ENCODE results near the gene RGS7BP. TPM values are rescaled to one million over a fixed set of nuclear protein-coding genes. Genes with fewer than 3 reads are reported as not detected.

Gene RGS7BP
- total and polyA plus RNA-seq, 5 donors from 2014 or later: not detected

DNA sequence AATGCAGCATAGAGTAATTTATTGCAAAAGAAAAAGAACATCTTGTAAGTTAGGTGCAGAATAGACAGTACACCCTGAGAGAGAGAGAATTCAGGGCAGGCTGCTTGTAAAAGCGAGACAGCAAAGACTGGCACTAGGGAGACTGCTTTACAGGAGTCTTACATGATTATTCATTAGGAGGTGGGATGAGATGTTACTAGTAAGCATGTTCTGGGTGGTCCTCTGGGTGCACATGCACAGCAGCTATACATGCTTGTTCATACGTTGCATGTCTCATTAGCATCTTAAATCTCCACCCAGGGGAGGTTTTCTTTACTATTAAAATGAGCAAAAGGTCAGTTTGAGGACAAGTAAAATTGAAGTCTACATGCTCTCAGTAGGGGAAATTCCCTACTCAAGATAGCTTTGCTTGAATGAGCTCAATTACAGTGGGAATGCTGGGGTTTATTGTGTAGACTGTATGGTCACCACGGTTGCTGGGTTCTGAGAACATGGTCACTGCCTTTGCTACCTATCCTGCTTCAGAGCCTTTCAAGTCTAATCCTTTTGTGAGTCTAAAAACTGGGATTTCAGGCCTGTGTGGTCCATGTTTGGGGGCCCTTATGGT, 60.6 kb downstream of the RGS7BP start:
- Histone ChIP-seq H3K4me1 (ENCODE audit: control insufficient read depth, insufficient read depth, low read length, poor library complexity, severe bottlenecking) (no peaks in the 10 kb centered on the region), H3K9me3 (ENCODE audit: control insufficient read depth in 2 of 2, low read length in 2 of 2) (no peaks in the 10 kb centered on the region), H3K4me3 (ENCODE audit: low read depth, low read length) (no peak overlapping the region), H3K27ac (ENCODE audit: insufficient read depth, low read length, poor library complexity, severe bottlenecking) (no peak overlapping the region), H3K36me3 (ENCODE audit: control insufficient read depth, insufficient read depth, low read length) (no peaks in the 10 kb centered on the region), H3K27me3 (ENCODE audit: control insufficient read depth, insufficient read depth, low read length) (no peaks in the 10 kb centered on the region)
- Mint-ChIP-seq H3K36me3 (no peaks in the 10 kb centered on the region), H3K27ac (no peak overlapping the region), H3K4me1 (no peaks in the 10 kb centered on the region), H3K9me3 (no peaks in the 10 kb centered on the region), H3K27me3 (peaks cover 6% of the 10 kb centered on the region), H3K4me3 (no peak overlapping the region)
- DNase-seq (no peak), ATAC-seq (ENCODE audit: low read depth in 2 of 2) (no peak)

GRCh38 chr5:64569858-64570257, 64.0 kb downstream of the RGS7BP start:
- Histone ChIP-seq H3K4me1 (ENCODE audit: control insufficient read depth, insufficient read depth, low read length, poor library complexity, severe bottlenecking) (no peaks in the 10 kb centered on the region), H3K36me3 (ENCODE audit: control insufficient read depth, insufficient read depth, low read length) (no peaks in the 10 kb centered on the region), H3K9me3 (ENCODE audit: control insufficient read depth in 2 of 2, low read length in 2 of 2) (no peaks in the 10 kb centered on the region), H3K4me3 (ENCODE audit: low read depth, low read length) (no peak overlapping the region), H3K27ac (ENCODE audit: insufficient read depth, low read length, poor library complexity, severe bottlenecking) (no peak overlapping the region), H3K27me3 (ENCODE audit: control insufficient read depth, insufficient read depth, low read length) (no peaks in the 10 kb centered on the region)
- no peaks in the 10 kb centered on the region for H3K4me1 Mint-ChIP-seq
- H3K9me3 Mint-ChIP-seq: peaks cover 0 to 3% (median 0%) of the 10 kb centered on the region in 7 donors
- no peak overlapping the region for H3K27ac Mint-ChIP-seq
- no peaks in the 10 kb centered on the region for H3K36me3 Mint-ChIP-seq
- no peak for DNase-seq
- no peak for ATAC-seq (ENCODE audit: low read depth in 2 of 2)
- no peak overlapping the region for H3K4me3 Mint-ChIP-seq
- peaks cover 6% of the 10 kb centered on the region for H3K27me3 Mint-ChIP-seq

DNA sequence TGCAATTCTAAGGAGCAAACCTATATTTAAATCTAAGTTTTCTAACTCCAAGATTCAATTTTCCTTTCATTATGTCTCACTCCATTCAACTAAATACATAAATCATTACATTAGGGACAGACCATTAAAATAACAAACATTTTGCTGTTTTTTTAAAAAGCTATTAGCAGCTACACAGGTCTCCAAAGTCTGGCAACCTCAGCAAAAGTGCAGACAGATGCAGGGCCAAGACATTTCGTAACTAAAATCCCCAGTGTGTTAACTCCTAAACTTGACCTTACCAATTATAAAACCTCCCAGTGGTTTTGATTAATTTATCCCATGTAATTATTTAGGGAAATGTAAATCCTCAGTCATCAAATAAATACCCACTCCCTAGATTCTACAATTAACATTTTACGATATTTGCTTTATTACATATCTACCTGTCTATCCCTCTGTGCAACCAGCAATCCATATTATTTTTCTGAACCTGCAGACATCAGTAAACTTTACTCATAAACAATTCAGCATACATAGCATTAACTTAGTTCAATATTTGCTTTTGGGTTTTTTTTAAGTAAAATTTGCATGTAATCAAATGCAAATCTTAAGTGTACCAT, 64.7 kb downstream of the RGS7BP start:
- ATAC-seq (ENCODE audit: low read depth in 2 of 2) (no peak), DNase-seq (no peak)
- no peaks in the 10 kb centered on the region for H3K9me3 ChIP-seq (ENCODE audit: control insufficient read depth in 2 of 2, low read length in 2 of 2)
- no peak overlapping the region for H3K27ac Mint-ChIP-seq
- H3K9me3 Mint-ChIP-seq: peaks cover 0 to 3% (median 0%) of the 10 kb centered on the region in 7 donors
- H3K27me3 Mint-ChIP-seq: peaks cover 6% of the 10 kb centered on the region
- no peak overlapping the region for H3K4me3 ChIP-seq (ENCODE audit: low read depth, low read length)
- no peak overlapping the region for H3K27ac ChIP-seq (ENCODE audit: insufficient read depth, low read length, poor library complexity, severe bottlenecking)
- no peak overlapping the region for H3K4me3 Mint-ChIP-seq
- H3K36me3 ChIP-seq (ENCODE audit: control insufficient read depth, insufficient read depth, low read length): no peaks in the 10 kb centered on the region
- H3K36me3 Mint-ChIP-seq: no peaks in the 10 kb centered on the region
- no peaks in the 10 kb centered on the region for H3K4me1 ChIP-seq (ENCODE audit: control insufficient read depth, insufficient read depth, low read length, poor library complexity, severe bottlenecking)
- no peaks in the 10 kb centered on the region for H3K4me1 Mint-ChIP-seq
- no peaks in the 10 kb centered on the region for H3K27me3 ChIP-seq (ENCODE audit: control insufficient read depth, insufficient read depth, low read length)

DNA sequence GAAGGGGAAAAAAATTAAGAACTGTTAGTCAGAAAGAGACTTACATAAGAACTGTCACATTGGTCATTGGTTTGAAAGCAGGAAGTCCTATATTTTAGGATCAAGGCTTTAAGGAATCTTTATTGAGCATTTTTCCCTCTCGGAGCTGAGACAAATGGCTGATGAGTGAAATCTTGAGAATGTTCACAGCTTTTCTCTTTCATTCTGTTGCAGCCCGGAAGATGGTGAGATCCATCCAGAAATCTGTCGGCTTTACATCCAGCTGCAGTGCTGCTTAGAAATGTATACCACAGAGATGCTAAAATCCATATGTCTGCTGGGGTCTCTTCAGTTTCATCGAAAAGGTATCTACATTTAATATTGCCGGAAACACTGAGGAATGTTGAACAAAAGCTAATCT, 69.7 kb downstream of the RGS7BP start:
- Mint-ChIP-seq H3K4me1 (no peaks in the 10 kb centered on the region), H3K27me3 (peaks cover 13% of the 10 kb centered on the region), H3K27ac (no peak overlapping the region), H3K4me3 (no peak overlapping the region), H3K36me3 (no peaks in the 10 kb centered on the region), H3K9me3 (peaks cover 0 to 3% (median 0%) of the 10 kb centered on the region in 7 donors)
- Histone ChIP-seq H3K36me3 (ENCODE audit: control insufficient read depth, insufficient read depth, low read length) (no peaks in the 10 kb centered on the region), H3K27ac (ENCODE audit: insufficient read depth, low read length, poor library complexity, severe bottlenecking) (no peak overlapping the region), H3K27me3 (ENCODE audit: control insufficient read depth, insufficient read depth, low read length) (no peaks in the 10 kb centered on the region), H3K4me1 (ENCODE audit: control insufficient read depth, insufficient read depth, low read length, poor library complexity, severe bottlenecking) (no peaks in the 10 kb centered on the region), H3K9me3 (ENCODE audit: control insufficient read depth in 2 of 2, low read length in 2 of 2) (no peaks in the 10 kb centered on the region), H3K4me3 (ENCODE audit: low read depth, low read length) (no peak overlapping the region)
- ATAC-seq (ENCODE audit: low read depth in 2 of 2): no peak
- DNase-seq: no peak

GRCh38 chr5:64576250-64576649, 70.4 kb downstream of the RGS7BP start:
- H3K36me3 ChIP-seq (ENCODE audit: control insufficient read depth, insufficient read depth, low read length): no peaks in the 10 kb centered on the region
- DNase-seq (no peak), ATAC-seq (ENCODE audit: low read depth in 2 of 2) (no peak)
- no peaks in the 10 kb centered on the region for H3K9me3 ChIP-seq (ENCODE audit: control insufficient read depth in 2 of 2, low read length in 2 of 2)
- H3K9me3 Mint-ChIP-seq: peaks cover 0 to 3% (median 0%) of the 10 kb centered on the region in 7 donors
- H3K36me3 Mint-ChIP-seq: no peaks in the 10 kb centered on the region
- no peak overlapping the region for H3K27ac ChIP-seq (ENCODE audit: insufficient read depth, low read length, poor library complexity, severe bottlenecking)
- H3K4me1 ChIP-seq (ENCODE audit: control insufficient read depth, insufficient read depth, low read length, poor library complexity, severe bottlenecking): no peaks in the 10 kb centered on the region
- no peaks in the 10 kb centered on the region for H3K4me1 Mint-ChIP-seq
- H3K27me3 ChIP-seq (ENCODE audit: control insufficient read depth, insufficient read depth, low read length): no peaks in the 10 kb centered on the region
- no peak overlapping the region for H3K4me3 Mint-ChIP-seq
- peaks cover 11% of the 10 kb centered on the region for H3K27me3 Mint-ChIP-seq
- no peak overlapping the region for H3K27ac Mint-ChIP-seq
- H3K4me3 ChIP-seq (ENCODE audit: low read depth, low read length): no peak overlapping the region

DNA sequence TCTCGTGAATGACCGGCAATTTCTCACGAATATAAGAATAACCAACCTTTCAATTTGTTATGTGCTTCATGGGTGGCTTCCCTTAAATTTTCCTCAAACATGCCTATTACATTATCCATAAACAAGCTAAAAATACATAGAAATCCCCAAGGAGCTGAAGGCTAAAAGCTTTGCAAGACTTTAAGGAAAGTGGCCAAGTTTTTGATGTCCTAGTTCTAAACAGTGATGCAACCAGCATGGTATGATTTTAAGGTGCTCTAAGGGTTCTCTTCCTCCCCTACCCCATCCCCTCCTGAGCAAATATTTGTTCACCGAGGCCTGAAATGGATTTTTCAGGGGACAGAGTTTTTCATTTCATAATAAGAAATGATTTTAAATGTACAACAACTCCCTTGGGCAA, 79.8 kb downstream of the RGS7BP start:
- Histone ChIP-seq H3K4me3 (ENCODE audit: low read depth, low read length) (no peak overlapping the region), H3K27ac (ENCODE audit: insufficient read depth, low read length, poor library complexity, severe bottlenecking) (no peak overlapping the region), H3K9me3 (ENCODE audit: control insufficient read depth in 2 of 2, low read length in 2 of 2) (no peaks in the 10 kb centered on the region), H3K4me1 (ENCODE audit: control insufficient read depth, insufficient read depth, low read length, poor library complexity, severe bottlenecking) (no peaks in the 10 kb centered on the region), H3K36me3 (ENCODE audit: control insufficient read depth, insufficient read depth, low read length) (no peaks in the 10 kb centered on the region), H3K27me3 (ENCODE audit: control insufficient read depth, insufficient read depth, low read length) (no peaks in the 10 kb centered on the region)
- Mint-ChIP-seq H3K27me3 (peaks cover 6% of the 10 kb centered on the region), H3K27ac (no peak overlapping the region), H3K36me3 (no peaks in the 10 kb centered on the region), H3K9me3 (peaks cover 0 to 2% (median 0%) of the 10 kb centered on the region in 7 donors), H3K4me1 (no peaks in the 10 kb centered on the region), H3K4me3 (no peak overlapping the region)
- ATAC-seq (ENCODE audit: low read depth in 2 of 2) (no peak), DNase-seq (no peak)

DNA sequence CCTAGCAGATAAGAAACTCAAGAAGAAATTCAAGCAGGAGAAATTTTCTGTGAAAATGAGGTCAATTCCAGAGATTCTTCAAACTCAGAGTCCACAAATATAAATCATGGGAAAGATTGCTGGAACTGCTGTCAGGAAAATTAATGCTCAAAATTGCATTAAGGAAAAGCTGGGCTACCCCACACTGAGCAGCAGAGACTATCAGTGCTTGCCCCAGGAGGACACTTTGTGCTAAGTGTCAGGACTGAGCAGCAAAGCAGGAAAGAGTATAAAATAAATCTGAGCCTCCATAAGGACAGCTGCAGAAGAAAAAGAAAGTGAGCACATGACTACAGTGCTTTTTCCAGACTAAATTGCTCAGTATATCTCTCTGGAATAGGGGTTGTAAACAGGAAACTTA, 81.6 kb downstream of the RGS7BP start:
- Histone ChIP-seq H3K27ac (ENCODE audit: insufficient read depth, low read length, poor library complexity, severe bottlenecking) (no peak overlapping the region), H3K36me3 (ENCODE audit: control insufficient read depth, insufficient read depth, low read length) (no peaks in the 10 kb centered on the region), H3K27me3 (ENCODE audit: control insufficient read depth, insufficient read depth, low read length) (no peaks in the 10 kb centered on the region), H3K9me3 (ENCODE audit: control insufficient read depth in 2 of 2, low read length in 2 of 2) (no peaks in the 10 kb centered on the region), H3K4me1 (ENCODE audit: control insufficient read depth, insufficient read depth, low read length, poor library complexity, severe bottlenecking) (no peaks in the 10 kb centered on the region), H3K4me3 (ENCODE audit: low read depth, low read length) (no peak overlapping the region)
- Mint-ChIP-seq H3K27ac (no peak overlapping the region), H3K36me3 (no peaks in the 10 kb centered on the region), H3K27me3 (peaks cover 6% of the 10 kb centered on the region), H3K9me3 (peaks cover 0 to 2% (median 0%) of the 10 kb centered on the region in 7 donors), H3K4me3 (no peak overlapping the region), H3K4me1 (no peaks in the 10 kb centered on the region)
- ATAC-seq (ENCODE audit: low read depth in 2 of 2) (no peak), DNase-seq (no peak)

DNA sequence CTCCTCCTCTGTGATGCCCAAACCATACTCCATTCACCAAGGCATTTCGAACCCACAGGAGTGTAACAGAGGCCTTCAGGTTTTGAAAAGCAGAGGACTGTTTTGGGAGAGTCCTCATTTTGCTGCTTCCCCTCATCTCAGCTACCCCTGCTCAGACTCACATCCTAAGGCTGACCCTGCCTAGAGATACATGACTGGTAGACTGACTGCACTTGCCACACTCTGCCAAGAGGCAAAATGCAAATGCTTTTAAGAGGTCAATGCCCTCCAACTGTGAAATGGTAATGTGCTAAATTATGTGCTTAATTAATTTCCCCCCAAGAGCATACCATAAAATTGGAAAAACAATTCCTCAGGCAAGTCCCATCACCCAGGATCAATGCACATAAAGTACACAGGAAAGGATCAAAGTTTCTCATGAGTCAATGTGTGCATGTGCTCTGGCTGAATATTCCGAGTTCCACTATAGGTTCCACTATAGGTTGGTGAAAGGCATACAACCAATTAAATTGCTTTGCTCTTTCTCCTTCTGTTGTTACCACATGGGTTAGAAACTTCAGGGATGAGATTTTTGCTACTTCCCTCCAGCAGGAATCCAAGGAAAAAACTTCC, 87.0 kb downstream of the RGS7BP start:
- DNase-seq: no peak
- H3K4me3 ChIP-seq (ENCODE audit: low read depth, low read length): no peak overlapping the region
- no peak overlapping the region for H3K27ac ChIP-seq (ENCODE audit: insufficient read depth, low read length, poor library complexity, severe bottlenecking)
- no peaks in the 10 kb centered on the region for H3K9me3 ChIP-seq (ENCODE audit: control insufficient read depth in 2 of 2, low read length in 2 of 2)
- H3K4me3 Mint-ChIP-seq: no peak overlapping the region
- no peak overlapping the region for H3K27ac Mint-ChIP-seq
- H3K27me3 ChIP-seq (ENCODE audit: control insufficient read depth, insufficient read depth, low read length): no peaks in the 10 kb centered on the region
- no peaks in the 10 kb centered on the region for H3K4me1 ChIP-seq (ENCODE audit: control insufficient read depth, insufficient read depth, low read length, poor library complexity, severe bottlenecking)
- no peaks in the 10 kb centered on the region for H3K4me1 Mint-ChIP-seq
- no peaks in the 10 kb centered on the region for H3K36me3 ChIP-seq (ENCODE audit: control insufficient read depth, insufficient read depth, low read length)
- H3K27me3 Mint-ChIP-seq: peaks cover 6% of the 10 kb centered on the region
- no peak for ATAC-seq (ENCODE audit: low read depth in 2 of 2)
- no peaks in the 10 kb centered on the region for H3K36me3 Mint-ChIP-seq
- no peaks in the 10 kb centered on the region for H3K9me3 Mint-ChIP-seq
